Suprapubic skin (tissue), 4 donors: ENCODE measurements around the gene WNT7A.

Experiments
- POLR2A ChIP-seq, 2 donors: fragments of 450-650 bp; IDR thresholded peaks; one replicate each; pipeline ENCODE4 v1.6.1; 2017; ENCODE audit warnings: antibody characterized with exemption in 2 of 2, mild to moderate bottlenecking in 2 of 2, moderate library complexity in 2 of 2
- POLR2AphosphoS5 ChIP-seq, 3 donors: sonication (generic); formaldehyde crosslinking; IDR thresholded peaks; one replicate each; pipeline ENCODE4 v1.6.1; 2017; ENCODE audit warnings: antibody characterized with exemption in 3 of 3
- TF ChIP-seq, protein P1 (sequence below), 2 donors: fragments of 200-600 bp in 1 of 2; fragments of 450-650 bp in 1 of 2; sonication (generic) in 1 of 2; IDR thresholded peaks; one replicate each; pipeline ENCODE4 v1.5.1; 2016 to 2019; ENCODE audit warnings: antibody characterized with exemption in 2 of 2, mild to moderate bottlenecking in 1 of 2, moderate library complexity in 1 of 2

DNA sequence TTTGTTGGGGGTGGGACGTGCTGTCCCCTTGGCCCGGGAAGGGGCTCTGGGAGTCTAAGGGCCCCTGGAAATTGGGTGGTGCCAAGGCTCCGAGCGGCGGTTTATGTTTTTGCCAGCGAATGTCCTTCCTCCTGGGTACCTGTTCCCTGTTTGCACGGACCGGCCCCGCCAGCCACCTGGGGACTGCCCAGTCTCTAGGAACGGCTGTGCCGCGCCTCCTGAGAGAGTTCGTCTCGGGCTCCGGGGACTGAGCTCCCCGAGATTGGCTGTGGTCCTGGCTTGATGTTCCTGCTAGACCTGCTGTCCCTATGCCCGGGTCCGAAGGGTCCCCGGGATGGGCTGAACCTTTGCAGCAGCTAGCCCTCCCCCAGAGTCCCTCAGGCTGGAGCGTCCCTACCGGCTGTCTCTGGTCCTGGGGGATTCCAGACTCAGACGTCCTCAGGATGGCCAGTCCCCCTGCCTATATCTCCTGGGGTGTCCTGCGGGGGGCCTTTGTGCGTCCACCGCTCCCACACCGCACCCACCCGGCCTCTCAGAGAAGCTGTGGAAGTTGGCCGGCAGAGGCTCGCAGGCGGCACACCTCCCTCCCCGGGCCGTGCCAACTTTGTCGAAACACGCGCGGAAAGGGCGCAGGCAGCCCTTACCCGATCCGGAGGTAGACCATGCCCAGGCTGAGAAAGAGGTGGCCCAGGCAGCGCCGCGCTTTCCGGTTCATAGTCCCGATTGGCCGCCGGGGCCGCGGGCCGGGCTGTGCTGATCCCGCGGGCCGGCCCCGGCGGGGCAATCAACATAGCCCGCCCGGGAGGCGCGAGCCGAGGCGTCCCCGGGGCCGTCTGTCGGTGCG, 547 bp downstream of the WNT7A start:
- TF ChIP-seq POLR2A (IDR thresholded peaks at IDR 0.05) (no peak), POLR2AphosphoS5 (IDR thresholded peaks at IDR 0.05) (no peak)
- TF ChIP-seq, protein P1, sequence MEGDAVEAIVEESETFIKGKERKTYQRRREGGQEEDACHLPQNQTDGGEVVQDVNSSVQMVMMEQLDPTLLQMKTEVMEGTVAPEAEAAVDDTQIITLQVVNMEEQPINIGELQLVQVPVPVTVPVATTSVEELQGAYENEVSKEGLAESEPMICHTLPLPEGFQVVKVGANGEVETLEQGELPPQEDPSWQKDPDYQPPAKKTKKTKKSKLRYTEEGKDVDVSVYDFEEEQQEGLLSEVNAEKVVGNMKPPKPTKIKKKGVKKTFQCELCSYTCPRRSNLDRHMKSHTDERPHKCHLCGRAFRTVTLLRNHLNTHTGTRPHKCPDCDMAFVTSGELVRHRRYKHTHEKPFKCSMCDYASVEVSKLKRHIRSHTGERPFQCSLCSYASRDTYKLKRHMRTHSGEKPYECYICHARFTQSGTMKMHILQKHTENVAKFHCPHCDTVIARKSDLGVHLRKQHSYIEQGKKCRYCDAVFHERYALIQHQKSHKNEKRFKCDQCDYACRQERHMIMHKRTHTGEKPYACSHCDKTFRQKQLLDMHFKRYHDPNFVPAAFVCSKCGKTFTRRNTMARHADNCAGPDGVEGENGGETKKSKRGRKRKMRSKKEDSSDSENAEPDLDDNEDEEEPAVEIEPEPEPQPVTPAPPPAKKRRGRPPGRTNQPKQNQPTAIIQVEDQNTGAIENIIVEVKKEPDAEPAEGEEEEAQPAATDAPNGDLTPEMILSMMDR (IDR thresholded peaks at IDR 0.05): no peak
